Neural progenitor cell (in vitro differentiated cells): ENCODE data around the gene RGL4. TPM values are rescaled to one million over a fixed set of nuclear protein-coding genes. Genes with fewer than 3 reads are reported as not detected.

Experiments used
- DNase-seq: peaks from one replicate; pipeline ENCODE4 v3.0.0-alpha.2; 2016; ENCODE audit warnings: low spot score
- H2AFZ ChIP-seq: fragments of 200-600 bp; sonication (generic); replicated peaks from 2 replicates; pipeline ENCODE4 v1.6.1; 2016; ENCODE audit warnings: antibody characterized with exemption
- H3F3A ChIP-seq: fragments of 200-600 bp; sonication (generic); 2 replicates; pipeline ENCODE4 v1.6.1; 2016; ENCODE audit warnings: antibody characterized with exemption, low read depth
- H3K27ac ChIP-seq: fragments of 200-600 bp; sonication (generic); 2 replicates; pipeline ENCODE4 v1.5.1; 2016; ENCODE audit warnings: mild to moderate bottlenecking
- H3K27me3 ChIP-seq: fragments of 200-600 bp; sonication (generic); 2 replicates; pipeline ENCODE4 v1.6.1; 2016; ENCODE audit warnings: mild to moderate bottlenecking, moderate library complexity
- H3K36me3 ChIP-seq: fragments of 200-600 bp; sonication (generic); 2 replicates; pipeline ENCODE4 v1.5.1; 2016
- H3K4me1 ChIP-seq: fragments of 200-600 bp; sonication (generic); 2 replicates; pipeline ENCODE4 v1.6.1; 2016; ENCODE audit warnings: mixed run types
- H3K4me2 ChIP-seq: fragments of 200-600 bp; sonication (generic); 2 replicates; pipeline ENCODE4 v1.6.1; 2016
- H3K4me3 ChIP-seq: fragments of 200-600 bp; sonication (generic); 2 replicates; pipeline ENCODE4 v1.5.1; 2016
- H3K79me2 ChIP-seq: fragments of 200-600 bp; sonication (generic); 2 replicates; pipeline ENCODE4 v1.6.1; 2016; ENCODE audit warnings: low read depth
- H3K9ac ChIP-seq: fragments of 200-600 bp; sonication (generic); 2 replicates; pipeline ENCODE4 v1.6.1; 2016
- H3K9me3 ChIP-seq: fragments of 200-600 bp; sonication (generic); 2 replicates; pipeline ENCODE4 v1.5.1; 2016; ENCODE audit warnings: low read depth
- H4K20me1 ChIP-seq: fragments of 200-600 bp; sonication (generic); 2 replicates; pipeline ENCODE4 v1.6.1; 2016; ENCODE audit warnings: low read depth
- H3K27ac Mint-ChIP-seq: 3 replicates; pipeline ENCODE4 v1.8.0; 2021; ENCODE audit warnings: mixed read lengths
- H3K27me3 Mint-ChIP-seq: 2 replicates; pipeline ENCODE4 v1.8.0; 2022; ENCODE audit warnings: low read depth, mild to moderate bottlenecking, inconsistent platforms, moderate library complexity, mixed read lengths; ENCODE audit not compliant: insufficient read depth
- H3K36me3 Mint-ChIP-seq: 3 replicates; pipeline ENCODE4 v1.8.0; 2021; ENCODE audit warnings: mixed read lengths
- H3K4me1 Mint-ChIP-seq: 3 replicates; pipeline ENCODE4 v1.8.0; 2021; ENCODE audit warnings: mixed read lengths
- H3K4me3 Mint-ChIP-seq: 3 replicates; pipeline ENCODE4 v1.8.0; 2021; ENCODE audit warnings: mild to moderate bottlenecking, moderate library complexity, mixed read lengths
- H3K9me3 Mint-ChIP-seq: 3 replicates; pipeline ENCODE4 v1.8.0; 2020; ENCODE audit warnings: mixed read lengths
- CTCF ChIP-seq: fragments of 200-600 bp; sonication (generic); IDR thresholded peaks from 2 replicates; pipeline ENCODE4 v1.5.1; 2017; ENCODE audit warnings: antibody characterized with exemption, mild to moderate bottlenecking
- EZH2 ChIP-seq: fragments of 200-600 bp; sonication (generic); IDR thresholded peaks from 2 replicates; pipeline ENCODE4 v1.6.1; 2017; ENCODE audit warnings: antibody characterized with exemption, mild to moderate bottlenecking, moderate library complexity
- EZH2phosphoT487 ChIP-seq: fragments of 200-600 bp; sonication (generic); IDR thresholded peaks from 2 replicates; pipeline ENCODE4 v1.6.1; 2017; ENCODE audit warnings: antibody characterized with exemption
- total RNA-seq: library from RNA; depleted of rRNA; stranded (reverse); fragments of >200 nt; gene quantifications from 2 replicates; pipeline ENCODE4 v1.2.3, GENCODE V29; 2015; ENCODE audit warnings: low replicate concordance

RGL4 gene
- total RNA-seq, 1 donor from 2014 or later = not detected

DNA sequence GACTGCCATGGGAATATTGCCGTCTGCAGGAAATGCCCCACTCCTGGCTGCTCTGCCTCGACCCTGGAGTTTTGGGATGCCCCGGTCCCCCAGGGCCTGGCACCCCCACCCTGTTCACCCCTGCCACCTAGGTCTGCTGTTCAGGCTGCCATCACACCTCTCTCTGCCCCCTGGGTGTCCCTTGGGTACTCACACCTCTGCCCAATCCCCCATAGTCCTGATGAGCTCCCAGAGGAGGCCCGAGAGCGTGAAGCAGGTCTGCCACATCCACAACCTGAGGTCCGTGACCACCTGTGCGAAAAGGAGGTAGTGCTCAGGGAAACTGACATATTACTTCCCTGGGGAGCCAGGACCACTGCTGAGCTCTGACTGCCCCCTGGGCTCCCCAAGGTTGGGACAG is 38.5 kb upstream of the RGL4 start:
- Histone ChIP-seq H3K27ac (no peak overlapping the region), H2AFZ (no peak overlapping the region), H3K4me1 (no peaks in the 10 kb centered on the region), H3K4me3 (no peak overlapping the region), H3K79me2 (no peaks in the 10 kb centered on the region), H3F3A (no peaks in the 10 kb centered on the region), H3K4me2 (no peak overlapping the region), H4K20me1 (no peaks in the 10 kb centered on the region), H3K9me3 (no peaks in the 10 kb centered on the region), H3K36me3 (no peaks in the 10 kb centered on the region), H3K9ac (no peak overlapping the region), H3K27me3 (no peaks in the 10 kb centered on the region)
- Mint-ChIP-seq H3K36me3 (peaks cover 6% of the 10 kb centered on the region), H3K27ac (peak overlapping the region; percentile 59), H3K4me1 (no peaks in the 10 kb centered on the region), H3K9me3 (no peaks in the 10 kb centered on the region), H3K4me3 (no peak overlapping the region), H3K27me3 (peaks cover 8% of the 10 kb centered on the region)
- no peak for DNase-seq
- TF ChIP-seq CTCF (no peak), EZH2 (no peak), EZH2phosphoT487 (no peak)

DNA sequence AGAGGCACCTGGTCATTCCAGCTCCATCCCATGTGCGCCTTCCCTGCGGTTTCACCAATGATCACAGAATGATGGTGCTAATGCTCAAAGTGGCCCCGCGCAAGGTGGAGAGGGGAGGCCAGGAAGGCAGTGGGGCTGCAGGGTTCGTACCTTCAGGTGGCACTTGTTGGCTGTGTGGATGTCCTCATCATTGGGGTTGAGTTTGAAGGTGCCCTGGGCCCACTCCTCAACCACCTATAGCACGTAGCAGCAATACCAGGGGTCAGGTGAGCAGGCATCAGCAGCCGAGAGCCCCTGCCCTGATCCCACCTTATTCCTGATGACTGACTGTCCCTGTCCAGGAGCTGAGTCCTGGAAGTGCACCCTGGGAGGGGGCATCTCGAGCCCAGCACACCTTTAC is 38.1 kb upstream of the RGL4 start:
- peaks cover 6% of the 10 kb centered on the region for H3K36me3 Mint-ChIP-seq
- Histone ChIP-seq H3K27ac (no peak overlapping the region), H3K9ac (no peak overlapping the region), H3K27me3 (no peaks in the 10 kb centered on the region), H3K4me3 (no peak overlapping the region), H2AFZ (no peak overlapping the region), H3K4me2 (no peak overlapping the region), H3K79me2 (no peaks in the 10 kb centered on the region), H3F3A (no peaks in the 10 kb centered on the region), H4K20me1 (no peaks in the 10 kb centered on the region), H3K4me1 (no peaks in the 10 kb centered on the region), H3K9me3 (no peaks in the 10 kb centered on the region), H3K36me3 (no peaks in the 10 kb centered on the region)
- no peak for DNase-seq
- H3K27me3 Mint-ChIP-seq = peaks cover 8% of the 10 kb centered on the region
- no peaks in the 10 kb centered on the region for H3K9me3 Mint-ChIP-seq
- no peaks in the 10 kb centered on the region for H3K4me1 Mint-ChIP-seq
- H3K4me3 Mint-ChIP-seq = no peak overlapping the region
- no peak overlapping the region for H3K27ac Mint-ChIP-seq
- TF ChIP-seq EZH2 (no peak), EZH2phosphoT487 (no peak), CTCF (no peak)

- Mint-ChIP-seq H3K36me3 (peaks cover 11% of the 10 kb centered on the region), H3K27ac (no peak overlapping the region), H3K9me3 (no peaks in the 10 kb centered on the region), H3K27me3 (peaks cover 4% of the 10 kb centered on the region), H3K4me1 (no peaks in the 10 kb centered on the region), H3K4me3 (no peak overlapping the region)
- no peaks in the 10 kb centered on the region for H3K27me3 ChIP-seq
- H4K20me1 ChIP-seq = no peaks in the 10 kb centered on the region
- no peaks in the 10 kb centered on the region for H3F3A ChIP-seq
- H3K27ac ChIP-seq = no peak overlapping the region
- H3K79me2 ChIP-seq = no peaks in the 10 kb centered on the region
- no peaks in the 10 kb centered on the region for H3K36me3 ChIP-seq
- H3K4me3 ChIP-seq = no peak overlapping the region
- TF ChIP-seq EZH2 (no peak), EZH2phosphoT487 (no peak), CTCF (no peak)
- no peaks in the 10 kb centered on the region for H3K9me3 ChIP-seq
- H3K4me2 ChIP-seq = no peak overlapping the region
- H2AFZ ChIP-seq = no peak overlapping the region
- no peak overlapping the region for H3K9ac ChIP-seq
- DNase-seq = no peak
- H3K4me1 ChIP-seq = no peaks in the 10 kb centered on the region
Measured at GRCh38 chr22:23655891-23656475, 34.8 kb upstream of the RGL4 start.
